K562 (cell line): ENCODE results near the gene SLC5A5. TPM values are rescaled to one million over a fixed set of nuclear protein-coding genes. Genes with fewer than 3 reads are reported as not detected.
A peak's percentile ranks its signal among the peaks of the same experiment; 100 is the strongest.

Experiments
- ATAC-seq: fragments of 200-7000 bp; cut with Tn5 transposase; 3 replicates; pipeline ENCODE4 v1.9.1; 2020; ENCODE audit warnings: moderate library complexity
- BruUV-seq: library from RNA; stranded (reverse); fragments of 400-500 nt; replicated peaks from 2 replicates; lab custom pipeline; 2021; lab: Mats Ljungman, UMichigan
- CTCF ChIA-PET: fragments of 300-600 bp; formaldehyde crosslinking; extraction: SDS; loops from one replicate; lab custom pipeline; 2021; ENCODE audit warnings: low intra/inter-chr PET ratio; lab: Yijun Ruan, JAX
- POLR2A ChIA-PET: fragments of 300-600, 350-650 bp; sonication (Branson Sonifier 250); formaldehyde crosslinking; extraction: SDS; loops from one replicate; lab custom pipeline; 2021; ENCODE audit warnings: antibody characterized with exemption, inconsistent platforms; lab: Yijun Ruan, JAX
- DNase-seq, 4 experiments: peaks; one replicate each; pipeline versions ENCODE4 v3.0.0 to v3.0.0-alpha.2; 2011 to 2018; ENCODE audit warnings: low spot score in 3 of 4, mixed read lengths in 3 of 4; ENCODE audit errors: extremely low read depth in 1 of 4
- FAIRE-seq: peaks from 2 replicates; lab custom pipeline; 2011; peaks lifted over from hg19 to GRCh38; lab: Jason Lieb, UNC
- H2AFZ ChIP-seq: 2 replicates; pipeline ENCODE4 v1.6.0; 2011; ENCODE audit warnings: low read depth, low read length, control low read depth, inconsistent platforms
- H3K27ac ChIP-seq: fragments of 200-600 bp; 3 replicates; pipeline ENCODE4 v1.8.0; 2011; ENCODE audit warnings: low read depth, mild to moderate bottlenecking, control low read depth, inconsistent platforms, low read length, moderate library complexity, mixed read lengths; ENCODE audit errors: extremely low read depth
- H3K27me3 ChIP-seq, 2 experiments: fragments of 300-600 bp in 1 of 2; 2 replicates in 1 of 2; 3 replicates in 1 of 2; pipeline versions ENCODE4 v1.6.0 to v1.8.0; 2011; ENCODE audit warnings: inconsistent platforms in 2 of 2, low read length in 2 of 2, mild to moderate bottlenecking in 1 of 2, mixed read lengths in 1 of 2, moderate library complexity in 1 of 2; ENCODE audit not compliant: control insufficient read depth in 2 of 2, insufficient read depth in 2 of 2
- H3K36me3 ChIP-seq: fragments of 300-600 bp; 3 replicates; pipeline ENCODE4 v1.8.0; 2011; ENCODE audit warnings: mild to moderate bottlenecking, low read length, inconsistent platforms; ENCODE audit not compliant: control insufficient read depth, insufficient read depth
- H3K4me1 ChIP-seq, 2 experiments: fragments of 200-600 bp in 1 of 2; replicated peaks in 1 of 2; 2 replicates in 1 of 2; 3 replicates in 1 of 2; pipeline versions ENCODE4 v1.5.1 to v1.8.0; 2011; ENCODE audit warnings: inconsistent platforms in 2 of 2, low read length in 2 of 2, mild to moderate bottlenecking in 1 of 2, mixed read lengths in 1 of 2, moderate library complexity in 1 of 2; ENCODE audit not compliant: control insufficient read depth in 2 of 2, insufficient read depth in 2 of 2
- H3K4me2 ChIP-seq: 2 replicates; pipeline ENCODE4 v1.6.1; 2011; ENCODE audit warnings: low read length, control low read depth, inconsistent platforms, mixed read lengths; ENCODE audit not compliant: insufficient read depth
- H3K4me3 ChIP-seq: fragments of 200-600 bp; sonication (generic), shearing (Covaris generic); 2 replicates; pipeline ENCODE4 v1.5.1; 2016; ENCODE audit warnings: control low read depth, inconsistent platforms
- H3K79me2 ChIP-seq: fragments of 200-600 bp; 3 replicates; pipeline ENCODE4 v1.8.0; 2011; ENCODE audit warnings: low read length, inconsistent platforms; ENCODE audit not compliant: control insufficient read depth, insufficient read depth
- H3K9ac ChIP-seq, 2 experiments: 2 replicates each; pipeline versions ENCODE4 v1.6.0 to v1.6.1; 2011; ENCODE audit warnings: low read depth in 2 of 2, low read length in 2 of 2, control low read depth in 1 of 2, inconsistent platforms in 1 of 2, mild to moderate bottlenecking in 1 of 2, mixed read lengths in 1 of 2; ENCODE audit not compliant: insufficient read depth in 1 of 2
- H3K9me1 ChIP-seq: one replicate; pipeline ENCODE4 v1.6.0; 2011; ENCODE audit warnings: inconsistent platforms, mild to moderate bottlenecking, low read length, moderate library complexity; ENCODE audit not compliant: control insufficient read depth, insufficient read depth
- H3K9me3 ChIP-seq: replicated peaks from 2 replicates; pipeline ENCODE4 v1.5.1; 2011; ENCODE audit warnings: low read depth, low read length, inconsistent platforms; ENCODE audit not compliant: control insufficient read depth, insufficient read depth
- H4K20me1 ChIP-seq: replicated peaks from 2 replicates; pipeline ENCODE4 v1.6.1; 2011; ENCODE audit warnings: low read length, inconsistent platforms, mixed read lengths; ENCODE audit not compliant: control insufficient read depth, insufficient read depth
- BCOR ChIP-seq: fragments of 450-650 bp; IDR thresholded peaks from 2 replicates; pipeline ENCODE4 v1.6.1; 2016
- CBX1 ChIP-seq: sonication (generic); IDR thresholded peaks from 2 replicates; pipeline ENCODE4 v1.6.1; 2016; ENCODE audit warnings: antibody characterized with exemption, low read depth, mild to moderate bottlenecking
- CTCF ChIP-seq, 3 experiments: IDR thresholded peaks in 2 of 3; conservative IDR thresholded peaks in 1 of 3; 2 replicates each; pipeline ENCODE4 v1.5.1; 2011 to 2012; ENCODE audit warnings: low read length in 3 of 3, mild to moderate bottlenecking in 3 of 3, control low read depth in 2 of 3, improper control_type of control experiment in 1 of 3, inconsistent platforms in 1 of 3, low read depth in 1 of 3, mixed read lengths in 1 of 3, moderate library complexity in 1 of 3; ENCODE audit not compliant: insufficient read depth in 2 of 3
- FOXJ3 ChIP-seq: sonication (generic); formaldehyde crosslinking; IDR thresholded peaks from 2 replicates; pipeline ENCODE4 v1.4.0; 2020; ENCODE audit warnings: mild to moderate bottlenecking, missing genetic modification reagents
- HLTF ChIP-seq: fragments of 450-650 bp; IDR thresholded peaks from 2 replicates; pipeline ENCODE4 v1.6.1; 2016
- ID3 ChIP-seq, 2 experiments: fragments of 250-450 bp in 1 of 2; fragments of 450-650 bp in 1 of 2; sonication (Bioruptor Pico) in 1 of 2; IDR thresholded peaks; 2 replicates each; pipeline versions ENCODE4 v1.6.1 to v1.8.0; 2016 to 2021; ENCODE audit warnings: mild to moderate bottlenecking in 2 of 2, moderate library complexity in 2 of 2, missing compliant biosample characterization in 1 of 2, missing genetic modification characterization in 1 of 2
- KAT8 ChIP-seq: fragments of 450-650 bp; IDR thresholded peaks from 2 replicates; pipeline ENCODE4 v1.6.1; 2016; ENCODE audit warnings: low read depth, mild to moderate bottlenecking
- MAFF ChIP-seq: IDR thresholded peaks from 2 replicates; pipeline ENCODE4 v1.6.1; 2012; ENCODE audit warnings: low read length, improper control_type of control experiment
- MAFG ChIP-seq: fragments of 450-650 bp; conservative IDR thresholded peaks from 2 replicates; pipeline ENCODE4 v1.6.1; 2016; ENCODE audit warnings: missing genetic modification characterization, missing compliant biosample characterization
- MCM7 ChIP-seq, 2 experiments: fragments of 450-650 bp; IDR thresholded peaks; 2 replicates each; pipeline ENCODE4 v1.6.1; 2016 to 2018
- PHB2 ChIP-seq: fragments of 450-650 bp; IDR thresholded peaks from 2 replicates; pipeline ENCODE4 v1.6.1; 2017; ENCODE audit warnings: low read depth
- PHF8 ChIP-seq: fragments of 200-600 bp; sonication (generic); IDR thresholded peaks from 2 replicates; pipeline ENCODE4 v1.6.1; 2012; ENCODE audit warnings: mixed run types, mild to moderate bottlenecking, inconsistent platforms, low read length, moderate library complexity, borderline replicate concordance
- RBM39 ChIP-seq: fragments of 200-400 bp; formaldehyde crosslinking; optimal IDR thresholded peaks from 2 replicates; pipeline ENCODE3; 2018; ENCODE audit warnings: low read depth, low read length
- RNF2 ChIP-seq: sonication (generic); IDR thresholded peaks from 2 replicates; pipeline ENCODE4 v1.6.1; 2016
- SMARCA5 ChIP-seq: fragments of 450-650 bp; IDR thresholded peaks from 2 replicates; pipeline ENCODE4 v1.6.1; 2016
- STAG1 ChIP-seq: sonication (generic); formaldehyde crosslinking; IDR thresholded peaks from 2 replicates; pipeline ENCODE4 v1.5.0; 2020; ENCODE audit warnings: missing genetic modification reagents, borderline replicate concordance
- TRIM28 ChIP-seq: fragments of 450-650 bp; IDR thresholded peaks from 2 replicates; pipeline ENCODE4 v1.6.1; 2017
- U2AF2 ChIP-seq: fragments of 200-400 bp; formaldehyde crosslinking; optimal IDR thresholded peaks from 2 replicates; pipeline ENCODE3; 2017; ENCODE audit warnings: low read depth, mild to moderate bottlenecking, low read length
- ZNF217 ChIP-seq: sonication (generic); formaldehyde crosslinking; IDR thresholded peaks from 2 replicates; pipeline ENCODE4 v1.8.0; 2022; ENCODE audit warnings: mild to moderate bottlenecking, missing genetic modification reagents
- ZNF740 ChIP-seq, 3 experiments: fragments of 200-800 bp in 1 of 3; sonication (Bioruptor generic) in 1 of 3; sonication (generic) in 1 of 3; formaldehyde crosslinking in 1 of 3; IDR thresholded peaks; 2 replicates each; pipeline versions ENCODE4 v1.6.1 to v1.8.0; 2016 to 2022; ENCODE audit warnings: mild to moderate bottlenecking in 2 of 3, missing compliant biosample characterization in 2 of 3, missing genetic modification characterization in 2 of 3, missing genetic modification reagents in 1 of 3
- WGBS: fragments of 100-300 bp; shearing (Covaris generic); methylation state at CpG from one replicate; pipeline ENCODE4 v1.1.6; 2016; ENCODE audit warnings: low coverage, mixed read lengths; ENCODE audit not compliant: insufficient coverage; ENCODE audit errors: missing lambda C conversion rate; 5-methylcytosine and 5-hydroxymethylcytosine counted together
- in situ Hi-C: fragments of 300-500 bp; cut with MboI; formaldehyde crosslinking; loops from 4 replicates; pipeline ENCODE4 v1.15.0; 2018; ENCODE audit warnings: inconsistent platforms, mixed read lengths
- intact Hi-C: fragments of 100-400 bp; cut with micrococcal nuclease; formaldehyde crosslinking; loops from 2 replicates; pipeline ENCODE4 v1.14.2; 2022
- polyA plus RNA-seq, 8 experiments: library from polyadenylated mRNA; depleted of rRNA in 4 of 8; stranded (reverse) in 5 of 8; unstranded in 3 of 8; fragments of >200 nt; fragmentation: Nextera tagmentation in 2 of 8; fragmentation: Illumina TruSeq in 1 of 8; extraction: Ambion mirVana in 2 of 8; extraction: Trizol in 1 of 8; gene quantifications; 2 replicates each; pipeline versions ENCODE4 v1.2.1 to v1.2.3, GENCODE V29; 2011 to 2014; ENCODE audit warnings: inconsistent platforms in 1 of 8, missing spikeins in 1 of 8
- total RNA-seq, 7 experiments: library from RNA; depleted of rRNA in 6 of 7; stranded (reverse); fragments of >200 nt in 6 of 7; fragmentation: Illumina TruSeq in 2 of 7; extraction: Trizol in 2 of 7; gene quantifications; 2 replicates each; pipeline versions ENCODE4 v1.2.1 to v1.2.3, GENCODE V29; 2011 to 2021; ENCODE audit warnings: low replicate concordance in 1 of 7

The SLC5A5 gene
- total and polyA plus RNA-seq, 9 of the 15 experiments (the other 6 are each of a cell fraction or from before 2014, with no cell fraction given), result 0.10 to 0.73 (median 0.23) TPM

- Histone ChIP-seq H3K4me3 (no peak overlapping the region), H3K27me3 (peaks cover 10 to 37% of the 10 kb centered on the region in 2 experiments; a peak in 3 of 5 replicates), H3K36me3 (no peaks in the 10 kb centered on the region), H4K20me1 (peaks cover 4% of the 10 kb centered on the region; the same call in 1 of the 2 replicates), H3K9me3 (no peaks in the 10 kb centered on the region), H3K9me1 (peaks cover 3% of the 10 kb centered on the region), H3K27ac (no peak overlapping the region), H2AFZ (peak overlapping the region; percentile 78), H3K9ac (peak overlapping the region in 1 of 2 experiments; percentile 82; a peak in 2 of 4 replicates), H3K4me1 (peaks cover 0 to 10% of the 10 kb centered on the region in 2 experiments; a peak in 3 of 5 replicates), H3K79me2 (no peaks in the 10 kb centered on the region), H3K4me2 (peak overlapping the region; percentile 59)
- ChIA-PET CTCF (no interaction called here), POLR2A (no interaction called here)
- no TSS peak for BruUV-seq
- intact Hi-C loops (loop anchor here (5.0 kb wide), 1 partner anchor 38 kb away; no protein-coding TSS in a partner anchor), in situ Hi-C loops (no loop called here)
- DNase-seq, result peak; percentile 70 to 97 (median 94)
- ATAC-seq, result peak; percentile 98
- no peak for FAIRE-seq
- 6% methylated on average over 16 of the region's 33 CpGs for WGBS
- TF ChIP-seq MAFG (tag) (no peak), U2AF2 (no peak), MAFF (no peak), CTCF (IDR thresholded peaks at IDR 0.05 in 2 of 3, conservative IDR thresholded peaks at IDR 0.05 in 1 of 3; ENCODE audit: insufficient read depth in 2 of 3, low read depth in 1 of 3, low read length in 3 of 3) (peak in 1 of 3 experiments; percentile 8; a peak in 1 of 6 replicates), BCOR (peak; percentile 91), TRIM28 (no peak), HLTF (no peak), CBX1 (0 out of 2 replicates have a peak, but pooled peaks have one; percentile 39), PHB2 (no peak), FOXJ3 (CRISPR knock-in tag) (no peak), RBM39 (no peak), MCM7 (IDR thresholded peaks at IDR 0.05) (no peak), SMARCA5 (peak; percentile 86), PHF8 (no peak), STAG1 (CRISPR knock-in tag) (no peak), KAT8 (no peak), ZNF740 (CRISPR knock-in tag; IDR thresholded peaks at IDR 0.05) (no peak), ZNF740 (tag; IDR thresholded peaks at IDR 0.05) (no peak), ID3 (CRISPR knock-in tag; IDR thresholded peaks at IDR 0.05) (no peak), ID3 (tag; IDR thresholded peaks at IDR 0.05) (no peak), ZNF217 (CRISPR knock-in tag) (no peak), RNF2 (no peak)
Measured at GRCh38 chr19:17883627-17884410, 12.1 kb downstream of the SLC5A5 start.
